H9 (cell line): ENCODE data around the gene UBE3A. TPM values are rescaled to one million over a fixed set of nuclear protein-coding genes. Genes with fewer than 3 reads are reported as not detected.

Experiments
- DNase-seq: peaks from one replicate; pipeline ENCODE4 v3.0.0-alpha.2; 2017
- H2AFZ ChIP-seq: one replicate; pipeline ENCODE4 v1.6.1; 2013; ENCODE audit warnings: mild to moderate bottlenecking, low read length, control low read depth, moderate library complexity
- H2AK5ac ChIP-seq: 2 replicates; pipeline ENCODE4 v1.6.1; 2013; ENCODE audit warnings: low read length, control low read depth, mixed read lengths; ENCODE audit not compliant: insufficient read length
- H2BK120ac ChIP-seq: one replicate; pipeline ENCODE4 v1.6.1; 2013; ENCODE audit warnings: low read depth, mild to moderate bottlenecking, low read length, control low read depth, inconsistent platforms; ENCODE audit not compliant: poor library complexity, severe bottlenecking
- H2BK12ac ChIP-seq: 2 replicates; pipeline ENCODE4 v1.6.1; 2013; ENCODE audit warnings: low read length, control low read depth, mixed read lengths, low read depth; ENCODE audit not compliant: insufficient read length
- H2BK15ac ChIP-seq: 2 replicates; pipeline ENCODE4 v1.6.1; 2013; ENCODE audit warnings: low read depth, low read length, control low read depth
- H2BK20ac ChIP-seq: one replicate; pipeline ENCODE4 v1.6.1; 2013; ENCODE audit warnings: low read depth, mild to moderate bottlenecking, low read length, control low read depth, inconsistent platforms; ENCODE audit not compliant: poor library complexity, severe bottlenecking
- H2BK5ac ChIP-seq: 2 replicates; pipeline ENCODE4 v1.6.1; 2013; ENCODE audit warnings: low read length, control low read depth, mixed read lengths; ENCODE audit not compliant: insufficient read length
- H3K14ac ChIP-seq: 2 replicates; pipeline ENCODE4 v1.6.1; 2013; ENCODE audit warnings: low read length, control low read depth; ENCODE audit not compliant: insufficient read depth
- H3K18ac ChIP-seq: 2 replicates; pipeline ENCODE4 v1.6.1; 2013; ENCODE audit warnings: low read depth, mild to moderate bottlenecking, mixed read lengths, low read length, control low read depth; ENCODE audit not compliant: insufficient read length
- H3K23ac ChIP-seq: 2 replicates; pipeline ENCODE4 v1.6.1; 2013; ENCODE audit warnings: low read length, control low read depth, mixed read lengths, low read depth; ENCODE audit not compliant: insufficient read length
- H3K23me2 ChIP-seq: 2 replicates; pipeline ENCODE4 v1.6.1; 2013; ENCODE audit warnings: low read depth, mild to moderate bottlenecking, mixed read lengths, low read length, control low read depth; ENCODE audit not compliant: insufficient read length, poor library complexity, severe bottlenecking
- H3K27ac ChIP-seq: 2 replicates; pipeline ENCODE4 v1.5.1; 2013; ENCODE audit warnings: low read length, control low read depth, mixed read lengths, low read depth; ENCODE audit not compliant: insufficient read length
- H3K27me3 ChIP-seq: 2 replicates; pipeline ENCODE4 v1.6.1; 2013; ENCODE audit warnings: low read length, control low read depth, inconsistent platforms; ENCODE audit not compliant: insufficient read depth
- H3K4ac ChIP-seq: 2 replicates; pipeline ENCODE4 v1.6.1; 2013; ENCODE audit warnings: low read depth, mild to moderate bottlenecking, control low read depth, inconsistent platforms, low read length, moderate library complexity
- H3K4me1 ChIP-seq: 2 replicates; pipeline ENCODE4 v1.6.1; 2013; ENCODE audit warnings: low read length, control low read depth, inconsistent platforms; ENCODE audit not compliant: insufficient read depth
- H3K4me2 ChIP-seq: 2 replicates; pipeline ENCODE4 v1.6.1; 2013; ENCODE audit warnings: low read length, control low read depth, mixed read lengths; ENCODE audit not compliant: insufficient read length, insufficient read depth
- H3K56ac ChIP-seq: 2 replicates; pipeline ENCODE4 v1.6.1; 2013; ENCODE audit warnings: low read depth, mild to moderate bottlenecking, mixed read lengths, low read length, control low read depth; ENCODE audit not compliant: insufficient read length
- H3K79me1 ChIP-seq: 2 replicates; pipeline ENCODE4 v1.6.1; 2013; ENCODE audit warnings: low read depth, mild to moderate bottlenecking, moderate library complexity, low read length, control low read depth, inconsistent platforms; ENCODE audit not compliant: insufficient read depth, poor library complexity, severe bottlenecking
- H3K79me2 ChIP-seq: 2 replicates; pipeline ENCODE4 v1.6.1; 2013; ENCODE audit warnings: low read length, control low read depth, inconsistent platforms; ENCODE audit not compliant: insufficient read depth
- H3K9ac ChIP-seq: 2 replicates; pipeline ENCODE4 v1.6.1; 2013; ENCODE audit warnings: low read length, control low read depth, mixed read lengths; ENCODE audit not compliant: insufficient read length; ENCODE audit errors: extremely low read depth
- H3K9me3 ChIP-seq: one replicate; pipeline ENCODE4 v1.6.1; 2013; ENCODE audit warnings: low read depth, low read length, inconsistent platforms; ENCODE audit not compliant: control insufficient read depth
- H3T11ph ChIP-seq: one replicate; pipeline ENCODE4 v1.6.1; 2013; ENCODE audit warnings: mild to moderate bottlenecking, low read length, control low read depth, inconsistent platforms
- H4K20me1 ChIP-seq: one replicate; pipeline ENCODE4 v1.6.1; 2013; ENCODE audit not compliant: control insufficient read depth, insufficient read length, insufficient read depth
- H4K5ac ChIP-seq: 2 replicates; pipeline ENCODE4 v1.6.1; 2013; ENCODE audit warnings: low read depth, mild to moderate bottlenecking, mixed read lengths, low read length, control low read depth; ENCODE audit not compliant: insufficient read length
- H4K8ac ChIP-seq: replicated peaks from 2 replicates; pipeline ENCODE4 v1.6.1; 2013; ENCODE audit warnings: low read length, control low read depth, mixed read lengths, low read depth; ENCODE audit not compliant: insufficient read length
- H4K91ac ChIP-seq: 2 replicates; pipeline ENCODE4 v1.6.1; 2013; ENCODE audit warnings: low read depth, mild to moderate bottlenecking, moderate library complexity, mixed read lengths, low read length, control low read depth; ENCODE audit not compliant: insufficient read length
- H3K27ac Mint-ChIP-seq, 3 experiments: 2 replicates in 2 of 3; 3 replicates in 1 of 3; pipeline ENCODE4 v1.8.0; 2020 to 2021; ENCODE audit warnings: mixed read lengths in 3 of 3, mild to moderate bottlenecking in 1 of 3, moderate library complexity in 1 of 3
- H3K27me3 Mint-ChIP-seq: 2 replicates; pipeline ENCODE4 v1.8.0; 2021; ENCODE audit warnings: low read depth, mild to moderate bottlenecking, moderate library complexity, mixed read lengths
- H3K36me3 Mint-ChIP-seq, 3 experiments: 2 replicates in 2 of 3; 3 replicates in 1 of 3; pipeline ENCODE4 v1.8.0; 2020 to 2021; ENCODE audit warnings: low read depth in 3 of 3, mixed read lengths in 3 of 3; ENCODE audit not compliant: insufficient read depth in 1 of 3
- H3K4me1 Mint-ChIP-seq, 2 experiments: 2 replicates each; pipeline ENCODE4 v1.8.0; 2020; ENCODE audit warnings: mixed read lengths in 2 of 2
- H3K4me3 Mint-ChIP-seq, 2 experiments: 2 replicates in 1 of 2; 3 replicates in 1 of 2; pipeline ENCODE4 v1.8.0; 2020 to 2021; ENCODE audit warnings: mild to moderate bottlenecking in 2 of 2, mixed read lengths in 2 of 2, moderate library complexity in 1 of 2
- H3K9me3 Mint-ChIP-seq, 2 experiments: 2 replicates in 1 of 2; 3 replicates in 1 of 2; pipeline ENCODE4 v1.8.0; 2020; ENCODE audit warnings: mild to moderate bottlenecking in 2 of 2, mixed read lengths in 2 of 2, moderate library complexity in 1 of 2
- CTCF ChIP-seq: fragments of 200-600 bp; sonication (generic); conservative IDR thresholded peaks from 3 replicates; pipeline ENCODE4 v1.8.0; 2021; ENCODE audit warnings: antibody characterized with exemption, mild to moderate bottlenecking
- WGBS: extraction: QIAGEN DNeasy Blood & Tissue Kit; methylation state at CpG from one replicate; pipeline ENCODE4 v1.1.7; 2013; ENCODE audit warnings: missing lambda C conversion rate, low lambda C conversion rate, mixed read lengths; ENCODE audit not compliant: insufficient read length; ENCODE audit errors: extremely low coverage; 5-methylcytosine and 5-hydroxymethylcytosine counted together
- total RNA-seq: library from RNA; stranded (reverse); gene quantifications from 2 replicates; pipeline ENCODE4 v1.2.1, GENCODE V29; 2021

The UBE3A gene
- total RNA-seq, 1 experiment from 2014 or later = 108 TPM

GRCh38 chr15:25345943-25346342 is 92.9 kb downstream of the UBE3A start:
- H2BK12ac ChIP-seq = no peak overlapping the region
- 0 out of 7 replicates have a peak overlapping the region, but pooled peaks of 1 of the 3 experiments have one; percentile 66 for H3K27ac Mint-ChIP-seq
- WGBS = no CpG with 5 or more reads among the region's 3 CpGs
- H3K56ac ChIP-seq = no peak overlapping the region
- no peak overlapping the region for H2BK5ac ChIP-seq
- no peak overlapping the region for H3K23ac ChIP-seq
- no peaks in the 10 kb centered on the region for H3K27me3 Mint-ChIP-seq
- H3K4me1 ChIP-seq = peaks cover 4% of the 10 kb centered on the region; the same call in 1 of the 2 replicates
- H3K4me3 Mint-ChIP-seq = no peak overlapping the region
- H2BK20ac ChIP-seq = no peak overlapping the region
- H3T11ph ChIP-seq = no peak overlapping the region
- H2AK5ac ChIP-seq = no peak overlapping the region
- H3K4ac ChIP-seq = no peak overlapping the region
- no peak overlapping the region for H3K4me2 ChIP-seq
- DNase-seq = peak; percentile 60
- no peaks in the 10 kb centered on the region for H4K20me1 ChIP-seq
- no peaks in the 10 kb centered on the region for H3K79me2 ChIP-seq
- H3K9me3 Mint-ChIP-seq = no peaks in the 10 kb centered on the region; a peak in 1 of 5 replicates
- H3K4me1 Mint-ChIP-seq = peaks cover 44 to 48% of the 10 kb centered on the region in 2 experiments
- peak; percentile 59 for TF ChIP-seq CTCF
- H2BK120ac ChIP-seq = no peak overlapping the region
- H3K9me3 ChIP-seq = no peaks in the 10 kb centered on the region
- no peaks in the 10 kb centered on the region for H3K23me2 ChIP-seq
- no peak overlapping the region for H4K8ac ChIP-seq
- no peak overlapping the region for H2BK15ac ChIP-seq
- no peak overlapping the region for H4K91ac ChIP-seq
- no peaks in the 10 kb centered on the region for H3K79me1 ChIP-seq
- no peak overlapping the region for H3K27ac ChIP-seq
- no peaks in the 10 kb centered on the region for H3K27me3 ChIP-seq
- H3K9ac ChIP-seq = no peak overlapping the region
- no peak overlapping the region for H3K18ac ChIP-seq
- H2AFZ ChIP-seq = no peak overlapping the region
- H4K5ac ChIP-seq = no peak overlapping the region
- peaks cover 12 to 33% (median 25%) of the 10 kb centered on the region in 3 experiments; a peak in 6 of 7 replicates for H3K36me3 Mint-ChIP-seq
- no peak overlapping the region for H3K14ac ChIP-seq
